ENCODE measurements around the gene ABTB1. TPM values are rescaled to one million over a fixed set of nuclear protein-coding genes. Genes with fewer than 3 reads are reported as not detected.

Gene ABTB1
- total RNA-seq, 6 experiments from 2014 or later = 9.4 to 20.3 (median 12.2) TPM

DNA sequence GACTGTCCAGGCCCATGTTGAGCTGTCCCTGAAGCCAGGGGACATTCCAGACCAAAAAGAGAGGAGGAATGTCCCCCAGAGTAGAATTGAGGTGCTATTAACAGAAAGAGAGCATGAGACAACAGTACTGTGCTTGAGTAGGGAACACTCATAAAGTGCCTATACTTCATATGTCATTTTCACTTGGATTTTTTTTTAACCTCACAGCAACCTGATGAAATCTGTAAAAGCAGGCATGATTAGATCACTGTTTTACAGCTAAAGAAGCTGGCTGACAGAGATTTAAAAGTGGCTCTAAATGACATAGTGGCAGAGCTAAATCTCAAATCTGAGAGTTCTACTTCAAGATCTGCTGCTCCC lies 24.9 kb upstream of the ABTB1 start:
- no peak for DNase-seq
- Histone ChIP-seq H3K4me1 (no peaks in the 10 kb centered on the region), H3K36me3 (no peaks in the 10 kb centered on the region), H3K4me3 (no peak overlapping the region), H3K27ac (no peak overlapping the region), H3K27me3 (no peaks in the 10 kb centered on the region), H3K9me3 (no peaks in the 10 kb centered on the region)
- no peak for ATAC-seq
- intact Hi-C loops (cut with DNase I) = no loop called here
- TF ChIP-seq, protein P1, sequence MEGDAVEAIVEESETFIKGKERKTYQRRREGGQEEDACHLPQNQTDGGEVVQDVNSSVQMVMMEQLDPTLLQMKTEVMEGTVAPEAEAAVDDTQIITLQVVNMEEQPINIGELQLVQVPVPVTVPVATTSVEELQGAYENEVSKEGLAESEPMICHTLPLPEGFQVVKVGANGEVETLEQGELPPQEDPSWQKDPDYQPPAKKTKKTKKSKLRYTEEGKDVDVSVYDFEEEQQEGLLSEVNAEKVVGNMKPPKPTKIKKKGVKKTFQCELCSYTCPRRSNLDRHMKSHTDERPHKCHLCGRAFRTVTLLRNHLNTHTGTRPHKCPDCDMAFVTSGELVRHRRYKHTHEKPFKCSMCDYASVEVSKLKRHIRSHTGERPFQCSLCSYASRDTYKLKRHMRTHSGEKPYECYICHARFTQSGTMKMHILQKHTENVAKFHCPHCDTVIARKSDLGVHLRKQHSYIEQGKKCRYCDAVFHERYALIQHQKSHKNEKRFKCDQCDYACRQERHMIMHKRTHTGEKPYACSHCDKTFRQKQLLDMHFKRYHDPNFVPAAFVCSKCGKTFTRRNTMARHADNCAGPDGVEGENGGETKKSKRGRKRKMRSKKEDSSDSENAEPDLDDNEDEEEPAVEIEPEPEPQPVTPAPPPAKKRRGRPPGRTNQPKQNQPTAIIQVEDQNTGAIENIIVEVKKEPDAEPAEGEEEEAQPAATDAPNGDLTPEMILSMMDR (IDR thresholded peaks at IDR 0.05) = no peak
- TF ChIP-seq POLR2A (IDR thresholded peaks at IDR 0.05) = no peak

DNA sequence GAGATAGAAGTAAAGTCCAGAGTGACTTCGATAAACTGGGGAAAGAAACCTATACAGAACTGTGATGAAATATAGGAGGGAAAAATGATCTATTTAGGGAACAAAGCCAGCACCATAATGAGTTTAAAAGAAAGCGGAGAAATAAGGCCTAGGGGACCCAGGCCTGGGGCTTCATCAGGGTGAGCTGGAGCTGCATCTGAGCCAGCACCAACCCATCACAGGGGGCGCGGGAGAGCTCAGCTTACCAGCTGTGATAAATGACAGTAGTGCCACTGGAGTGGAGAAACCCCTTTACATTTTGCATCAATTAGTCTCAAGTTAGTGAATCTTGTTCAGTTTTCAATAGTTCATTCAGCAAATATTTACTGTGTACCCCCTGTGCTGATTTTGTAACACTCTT lies 22.5 kb upstream of the ABTB1 start:
- TF ChIP-seq, protein P1 (IDR thresholded peaks at IDR 0.05) = no peak
- TF ChIP-seq POLR2A (IDR thresholded peaks at IDR 0.05) = no peak
- WGBS (ENCODE audit: insufficient coverage, low coverage, low lambda C conversion rate, missing lambda C conversion rate) = 63% methylated on average over 3 of the region's 4 CpGs
- H3K9me3 ChIP-seq = no peaks in the 10 kb centered on the region
- H3K4me3 ChIP-seq = no peak overlapping the region
- no peak overlapping the region for H3K27ac ChIP-seq
- no peaks in the 10 kb centered on the region for H3K4me1 ChIP-seq
- ATAC-seq (no peak), DNase-seq (no peak)
- H3K36me3 ChIP-seq = no peaks in the 10 kb centered on the region
- intact Hi-C loops (cut with DNase I) = no loop called here
- H3K27me3 ChIP-seq = no peaks in the 10 kb centered on the region

DNA sequence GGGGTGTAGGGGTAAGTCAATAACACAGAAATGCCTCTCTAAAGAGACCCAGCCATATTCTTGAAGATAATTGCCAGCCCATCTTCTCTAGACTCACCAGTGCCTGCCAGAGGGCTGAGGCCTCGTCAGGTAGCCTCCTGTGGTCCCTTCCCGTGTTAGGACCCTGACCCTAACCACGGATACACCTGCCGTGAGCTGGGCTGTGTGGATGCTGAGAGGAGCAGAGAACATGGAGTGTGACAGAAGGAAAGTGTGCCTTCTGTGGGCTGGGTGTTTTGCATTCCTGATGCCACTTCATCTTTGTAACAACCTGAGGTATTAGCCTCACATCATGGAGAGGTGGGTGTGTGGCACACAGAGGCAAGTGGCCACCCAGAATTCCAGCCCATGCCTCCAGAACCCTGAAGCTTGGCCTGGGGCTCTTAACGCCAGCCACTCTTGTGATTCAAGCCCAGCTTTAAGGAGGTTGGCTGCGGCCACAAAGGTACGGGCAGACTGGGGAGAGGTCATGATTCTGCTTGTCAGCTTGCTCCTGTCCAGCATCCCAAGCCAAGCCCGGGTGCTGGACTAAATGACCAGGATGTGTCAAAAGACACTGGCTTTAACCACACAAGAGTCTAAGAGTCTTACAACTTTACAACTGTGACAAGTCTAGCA lies 21.1 kb upstream of the ABTB1 start:
- TF ChIP-seq, protein P1 (IDR thresholded peaks at IDR 0.05) = no peak
- no peak for TF ChIP-seq POLR2A (IDR thresholded peaks at IDR 0.05)
- H3K27me3 ChIP-seq = no peaks in the 10 kb centered on the region
- H3K9me3 ChIP-seq = no peaks in the 10 kb centered on the region
- ATAC-seq = no peak
- WGBS (ENCODE audit: insufficient coverage, low coverage, low lambda C conversion rate, missing lambda C conversion rate) = 33% methylated on average over 2 of the region's 8 CpGs
- no peaks in the 10 kb centered on the region for H3K36me3 ChIP-seq
- intact Hi-C loops (cut with DNase I) = no loop called here
- no peak overlapping the region for H3K4me3 ChIP-seq
- H3K27ac ChIP-seq = no peak overlapping the region
- H3K4me1 ChIP-seq = no peaks in the 10 kb centered on the region
- DNase-seq = no peak

DNA sequence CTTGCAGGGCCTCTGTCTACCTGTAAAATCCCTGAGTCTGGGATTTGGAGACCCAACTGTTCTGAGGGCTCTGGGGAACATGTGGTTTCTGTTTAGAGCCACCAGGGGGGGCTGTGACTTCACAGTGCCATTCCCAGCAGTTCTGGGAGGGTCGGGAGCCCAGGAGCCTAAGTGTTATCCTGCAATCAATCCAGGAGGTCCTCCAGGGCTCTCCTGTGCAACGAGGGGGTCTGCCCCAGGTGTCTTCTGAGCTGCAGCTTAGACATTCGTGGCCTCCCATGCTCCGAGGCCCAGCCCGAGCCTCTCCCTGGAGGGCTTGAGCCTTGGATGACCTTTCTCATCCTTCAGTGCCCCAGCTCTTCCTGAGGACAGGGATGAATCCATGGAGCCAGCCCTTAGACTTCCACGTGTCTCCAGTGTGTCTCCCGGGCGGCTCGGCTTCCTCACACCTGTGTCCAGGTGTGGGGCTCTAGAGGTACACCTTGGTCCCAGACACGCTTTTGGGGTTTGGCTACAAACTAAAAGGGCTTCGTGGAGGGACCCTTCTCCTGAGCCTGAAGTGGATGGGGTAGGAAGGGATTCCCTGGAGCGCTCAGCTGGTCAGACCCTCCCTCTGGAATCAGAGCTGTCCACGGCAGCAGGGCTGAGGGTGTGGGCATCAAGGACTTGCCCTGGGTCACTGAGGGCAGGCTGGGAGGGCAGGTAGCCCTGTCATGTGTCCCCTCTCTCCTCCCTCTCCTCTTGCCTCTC lies 20.3 kb upstream of the ABTB1 start:
- H3K36me3 ChIP-seq = no peaks in the 10 kb centered on the region
- 52% methylated on average over 3 of the region's 13 CpGs for WGBS (ENCODE audit: insufficient coverage, low coverage, low lambda C conversion rate, missing lambda C conversion rate)
- DNase-seq (peak in 1 of 3 donors; percentile 58), ATAC-seq (peak; percentile 90 to 96 (median 92))
- intact Hi-C loops (cut with DNase I) = no loop called here
- H3K27me3 ChIP-seq = no peaks in the 10 kb centered on the region
- H3K4me1 ChIP-seq = no peaks in the 10 kb centered on the region
- H3K27ac ChIP-seq = no peak overlapping the region
- TF ChIP-seq, protein P1 (IDR thresholded peaks at IDR 0.05) = peak; percentile 88 to 96 (median 90)
- no peak for TF ChIP-seq POLR2A (IDR thresholded peaks at IDR 0.05)
- no peaks in the 10 kb centered on the region for H3K9me3 ChIP-seq
- no peak overlapping the region for H3K4me3 ChIP-seq

All from right lobe of liver (tissue), 6 donors.